Measurements from ENCODE around the gene UBE2J1.

GRCh38 chr6:89357390-89357789, 4.9 kb upstream of the UBE2J1 start:
- TF ChIP-seq, protein P1, sequence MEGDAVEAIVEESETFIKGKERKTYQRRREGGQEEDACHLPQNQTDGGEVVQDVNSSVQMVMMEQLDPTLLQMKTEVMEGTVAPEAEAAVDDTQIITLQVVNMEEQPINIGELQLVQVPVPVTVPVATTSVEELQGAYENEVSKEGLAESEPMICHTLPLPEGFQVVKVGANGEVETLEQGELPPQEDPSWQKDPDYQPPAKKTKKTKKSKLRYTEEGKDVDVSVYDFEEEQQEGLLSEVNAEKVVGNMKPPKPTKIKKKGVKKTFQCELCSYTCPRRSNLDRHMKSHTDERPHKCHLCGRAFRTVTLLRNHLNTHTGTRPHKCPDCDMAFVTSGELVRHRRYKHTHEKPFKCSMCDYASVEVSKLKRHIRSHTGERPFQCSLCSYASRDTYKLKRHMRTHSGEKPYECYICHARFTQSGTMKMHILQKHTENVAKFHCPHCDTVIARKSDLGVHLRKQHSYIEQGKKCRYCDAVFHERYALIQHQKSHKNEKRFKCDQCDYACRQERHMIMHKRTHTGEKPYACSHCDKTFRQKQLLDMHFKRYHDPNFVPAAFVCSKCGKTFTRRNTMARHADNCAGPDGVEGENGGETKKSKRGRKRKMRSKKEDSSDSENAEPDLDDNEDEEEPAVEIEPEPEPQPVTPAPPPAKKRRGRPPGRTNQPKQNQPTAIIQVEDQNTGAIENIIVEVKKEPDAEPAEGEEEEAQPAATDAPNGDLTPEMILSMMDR (IDR thresholded peaks at IDR 0.05 in 8 of 11, conservative IDR thresholded peaks at IDR 0.05 in 3 of 11) = no peak
- peak in 1 of 3 donors; percentile 65 for TF ChIP-seq POLR2AphosphoS5 (IDR thresholded peaks at IDR 0.05)

Data from spleen (tissue), 7 donors.